ENCODE measurements around the gene RPAP3. TPM values are rescaled to one million over a fixed set of nuclear protein-coding genes. Genes with fewer than 3 reads are reported as not detected.

The RPAP3 gene
- total and polyA plus RNA-seq, 9 of the 15 experiments (the other 6 are each of a cell fraction or from before 2014, with no cell fraction given): 40.0 to 92.1 (median 54.1) TPM

GRCh38 chr12:47739979-47740378, 34.1 kb upstream of the RPAP3 start:
- DNase-seq (ENCODE audit: extremely low read depth in 1 of 4, low spot score in 3 of 4) (peak; percentile 62 to 69 (median 64)), FAIRE-seq (peak; percentile 15), ATAC-seq (peak; percentile 77)
- intact Hi-C loops (cut with micrococcal nuclease) (no loop called here), in situ Hi-C loops (cut with MboI) (no loop called here)
- Histone ChIP-seq H3K4me2 (ENCODE audit: insufficient read depth, low read length) (peak overlapping the region; percentile 13; the same call in 1 of the 2 replicates), H3K4me1 (replicated peaks in 1 of 2; ENCODE audit: control insufficient read depth in 2 of 2, insufficient read depth in 2 of 2, low read length in 2 of 2) (peaks cover 35 to 62% of the 10 kb centered on the region in 2 experiments), H3K36me3 (ENCODE audit: control insufficient read depth, insufficient read depth, low read length) (no peaks in the 10 kb centered on the region), H3K9me1 (ENCODE audit: control insufficient read depth, insufficient read depth, low read length) (no peaks in the 10 kb centered on the region), H3K9ac (ENCODE audit: insufficient read depth in 1 of 2, low read depth in 2 of 2, low read length in 2 of 2) (peak overlapping the region; percentile 22 to 68; a peak in 3 of 4 replicates), H3K27me3 (ENCODE audit: control insufficient read depth in 2 of 2, insufficient read depth in 2 of 2, low read length in 2 of 2) (peaks cover 0 to 18% of the 10 kb centered on the region in 2 experiments; a peak in 2 of 5 replicates), H4K20me1 (replicated peaks; ENCODE audit: control insufficient read depth, insufficient read depth, low read length) (no peaks in the 10 kb centered on the region), H3K27ac (ENCODE audit: extremely low read depth, low read depth, low read length) (no peak overlapping the region), H3K9me3 (replicated peaks; ENCODE audit: control insufficient read depth, insufficient read depth, low read depth, low read length) (no peaks in the 10 kb centered on the region), H3K79me2 (ENCODE audit: control insufficient read depth, insufficient read depth, low read length) (no peaks in the 10 kb centered on the region), H3K4me3 (no peak overlapping the region), H2AFZ (ENCODE audit: low read depth, low read length) (peak overlapping the region; percentile 90)
- ChIA-PET POLR2A (interaction anchor here (0.6 to 3.8 kb wide), 5 partner anchors 27 to 42 kb away, joined by 3 to 11 read pairs (median 4); no protein-coding TSS in a partner anchor), CTCF (ENCODE audit: low intra/inter-chr PET ratio) (interaction anchor here (1.1 to 1.2 kb wide), 2 partner anchors 97 to 99 kb away, joined by 3 read pairs; no protein-coding TSS in a partner anchor)
- 22% methylated on average over 12 of the region's 12 CpGs for WGBS (ENCODE audit: insufficient coverage, low coverage, missing lambda C conversion rate)
- no peak for TF ChIP-seq CBFB (CRISPR knock-in tag; IDR thresholded peaks at IDR 0.05)
- TF ChIP-seq HDGF (IDR thresholded peaks at IDR 0.05): 0 out of 2 replicates have a peak, but pooled peaks have one; percentile 47
- TF ChIP-seq MAZ (CRISPR knock-in tag; conservative IDR thresholded peaks at IDR 0.05 in 1 of 2, IDR thresholded peaks at IDR 0.05 in 1 of 2): 0 out of 4 replicates have a peak, but pooled peaks of 1 of the 2 experiments have one; percentile 15
- 0 out of 2 replicates have a peak, but pooled peaks have one; percentile 12 for TF ChIP-seq CTBP1 (IDR thresholded peaks at IDR 0.05; ENCODE audit: borderline replicate concordance)
- peak; percentile 23; the same call in 1 of the 2 replicates for TF ChIP-seq ETV5 (CRISPR knock-in tag; IDR thresholded peaks at IDR 0.05; ENCODE audit: low read depth)
- no peak for TF ChIP-seq ASH1L (IDR thresholded peaks at IDR 0.05; ENCODE audit: borderline replicate concordance, low read depth, partially characterized antibody)
- peak; percentile 67; the same call in 1 of the 2 replicates for TF ChIP-seq TFAP4 (CRISPR knock-in tag; IDR thresholded peaks at IDR 0.05; ENCODE audit: borderline replicate concordance)
- 0 out of 6 replicates have a peak, but pooled peaks of 1 of the 3 experiments have one; percentile 7 for TF ChIP-seq CTCF (IDR thresholded peaks at IDR 0.05 in 2 of 3, conservative IDR thresholded peaks at IDR 0.05 in 1 of 3; ENCODE audit: insufficient read depth in 2 of 3, low read depth in 1 of 3, low read length in 3 of 3)
- peak; percentile 50; the same call in 1 of the 2 replicates for TF ChIP-seq ETV1 (tag; conservative IDR thresholded peaks at IDR 0.05; ENCODE audit: low read depth)
- peak; percentile 26; the same call in 1 of the 2 replicates for TF ChIP-seq RBFOX2 (IDR thresholded peaks at IDR 0.05; ENCODE audit: low read depth, low read length)
- peak; percentile 13; the same call in 1 of the 2 replicates for TF ChIP-seq ZBTB7A (IDR thresholded peaks at IDR 0.05; ENCODE audit: borderline replicate concordance, control insufficient read depth, low read depth, low read length)
- peak; percentile 94 for TF ChIP-seq ZNF263 (CRISPR knock-in tag; IDR thresholded peaks at IDR 0.05; ENCODE audit: borderline replicate concordance)
- TF ChIP-seq ZNF316 (IDR thresholded peaks at IDR 0.05): peak; percentile 58
- no peak for TF ChIP-seq HOXB6 (CRISPR knock-in tag; IDR thresholded peaks at IDR 0.05; ENCODE audit: borderline replicate concordance)
- TF ChIP-seq POLR2G (IDR thresholded peaks at IDR 0.05; ENCODE audit: low read depth, low read length): peak; percentile 50; the same call in 1 of the 2 replicates
- peak; percentile 36; the same call in 1 of the 2 replicates for TF ChIP-seq ZFX (CRISPR knock-in tag; IDR thresholded peaks at IDR 0.05)
- no peak for TF ChIP-seq MYC (IDR thresholded peaks at IDR 0.05; ENCODE audit: low read depth, low read length)
- no peak for TF ChIP-seq MYC (CRISPR knock-in tag; IDR thresholded peaks at IDR 0.05; ENCODE audit: borderline replicate concordance, low read depth)
- no peak for TF ChIP-seq SPI1 (IDR thresholded peaks at IDR 0.05; ENCODE audit: borderline replicate concordance, low read depth, low read length)
- BruUV-seq (replicated peaks): no TSS peak

Data from K562 (cell line).